ENCODE data around the gene ITM2C.

DNA sequence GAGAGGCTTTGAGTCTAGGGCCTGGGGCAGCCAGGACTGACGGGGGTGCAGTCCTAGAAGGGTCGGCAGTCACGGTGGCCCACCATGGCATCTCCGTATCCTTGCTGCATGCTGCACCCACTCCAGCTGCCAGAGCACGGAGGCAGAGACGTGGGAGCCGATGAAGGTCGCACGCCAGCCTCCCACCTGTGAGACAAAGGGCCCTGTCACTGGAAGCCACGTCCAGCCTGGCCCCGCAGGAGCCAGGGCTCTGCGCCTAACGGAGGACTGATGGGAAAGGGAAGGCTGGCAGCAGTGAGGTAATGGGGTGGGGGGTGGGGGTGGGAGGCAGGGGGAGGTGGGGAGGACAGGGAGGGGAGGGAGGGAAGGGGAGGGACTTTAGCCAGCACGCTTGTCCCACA is 21.9 kb downstream of the ITM2C start:
- TF ChIP-seq ZNF138 (CRISPR knock-in tag; IDR thresholded peaks at IDR 0.05; ENCODE audit: low read depth) (no peak), JDP2 (CRISPR knock-in tag; IDR thresholded peaks at IDR 0.05; ENCODE audit: borderline replicate concordance) (no peak), ZNF34 (CRISPR knock-in tag; IDR thresholded peaks at IDR 0.05; ENCODE audit: borderline replicate concordance) (no peak), SMC3 (IDR thresholded peaks at IDR 0.05; ENCODE audit: low read length) (no peak), ZNF510 (CRISPR knock-in tag; IDR thresholded peaks at IDR 0.05; ENCODE audit: low read depth) (no peak), NFE2L2 (IDR thresholded peaks at IDR 0.05; ENCODE audit: low read length) (no peak), ZNF296 (CRISPR knock-in tag; conservative IDR thresholded peaks at IDR 0.05) (no peak), JUNB (CRISPR knock-in tag; IDR thresholded peaks at IDR 0.05; ENCODE audit: borderline replicate concordance) (no peak), LCORL (IDR thresholded peaks at IDR 0.05) (no peak), LCORL (CRISPR knock-in tag; IDR thresholded peaks at IDR 0.05) (no peak)
- TF ChIP-seq, protein P1, sequence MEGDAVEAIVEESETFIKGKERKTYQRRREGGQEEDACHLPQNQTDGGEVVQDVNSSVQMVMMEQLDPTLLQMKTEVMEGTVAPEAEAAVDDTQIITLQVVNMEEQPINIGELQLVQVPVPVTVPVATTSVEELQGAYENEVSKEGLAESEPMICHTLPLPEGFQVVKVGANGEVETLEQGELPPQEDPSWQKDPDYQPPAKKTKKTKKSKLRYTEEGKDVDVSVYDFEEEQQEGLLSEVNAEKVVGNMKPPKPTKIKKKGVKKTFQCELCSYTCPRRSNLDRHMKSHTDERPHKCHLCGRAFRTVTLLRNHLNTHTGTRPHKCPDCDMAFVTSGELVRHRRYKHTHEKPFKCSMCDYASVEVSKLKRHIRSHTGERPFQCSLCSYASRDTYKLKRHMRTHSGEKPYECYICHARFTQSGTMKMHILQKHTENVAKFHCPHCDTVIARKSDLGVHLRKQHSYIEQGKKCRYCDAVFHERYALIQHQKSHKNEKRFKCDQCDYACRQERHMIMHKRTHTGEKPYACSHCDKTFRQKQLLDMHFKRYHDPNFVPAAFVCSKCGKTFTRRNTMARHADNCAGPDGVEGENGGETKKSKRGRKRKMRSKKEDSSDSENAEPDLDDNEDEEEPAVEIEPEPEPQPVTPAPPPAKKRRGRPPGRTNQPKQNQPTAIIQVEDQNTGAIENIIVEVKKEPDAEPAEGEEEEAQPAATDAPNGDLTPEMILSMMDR (CRISPR knock-in tag; IDR thresholded peaks at IDR 0.05): no peak
- TF ChIP-seq, protein P2, sequence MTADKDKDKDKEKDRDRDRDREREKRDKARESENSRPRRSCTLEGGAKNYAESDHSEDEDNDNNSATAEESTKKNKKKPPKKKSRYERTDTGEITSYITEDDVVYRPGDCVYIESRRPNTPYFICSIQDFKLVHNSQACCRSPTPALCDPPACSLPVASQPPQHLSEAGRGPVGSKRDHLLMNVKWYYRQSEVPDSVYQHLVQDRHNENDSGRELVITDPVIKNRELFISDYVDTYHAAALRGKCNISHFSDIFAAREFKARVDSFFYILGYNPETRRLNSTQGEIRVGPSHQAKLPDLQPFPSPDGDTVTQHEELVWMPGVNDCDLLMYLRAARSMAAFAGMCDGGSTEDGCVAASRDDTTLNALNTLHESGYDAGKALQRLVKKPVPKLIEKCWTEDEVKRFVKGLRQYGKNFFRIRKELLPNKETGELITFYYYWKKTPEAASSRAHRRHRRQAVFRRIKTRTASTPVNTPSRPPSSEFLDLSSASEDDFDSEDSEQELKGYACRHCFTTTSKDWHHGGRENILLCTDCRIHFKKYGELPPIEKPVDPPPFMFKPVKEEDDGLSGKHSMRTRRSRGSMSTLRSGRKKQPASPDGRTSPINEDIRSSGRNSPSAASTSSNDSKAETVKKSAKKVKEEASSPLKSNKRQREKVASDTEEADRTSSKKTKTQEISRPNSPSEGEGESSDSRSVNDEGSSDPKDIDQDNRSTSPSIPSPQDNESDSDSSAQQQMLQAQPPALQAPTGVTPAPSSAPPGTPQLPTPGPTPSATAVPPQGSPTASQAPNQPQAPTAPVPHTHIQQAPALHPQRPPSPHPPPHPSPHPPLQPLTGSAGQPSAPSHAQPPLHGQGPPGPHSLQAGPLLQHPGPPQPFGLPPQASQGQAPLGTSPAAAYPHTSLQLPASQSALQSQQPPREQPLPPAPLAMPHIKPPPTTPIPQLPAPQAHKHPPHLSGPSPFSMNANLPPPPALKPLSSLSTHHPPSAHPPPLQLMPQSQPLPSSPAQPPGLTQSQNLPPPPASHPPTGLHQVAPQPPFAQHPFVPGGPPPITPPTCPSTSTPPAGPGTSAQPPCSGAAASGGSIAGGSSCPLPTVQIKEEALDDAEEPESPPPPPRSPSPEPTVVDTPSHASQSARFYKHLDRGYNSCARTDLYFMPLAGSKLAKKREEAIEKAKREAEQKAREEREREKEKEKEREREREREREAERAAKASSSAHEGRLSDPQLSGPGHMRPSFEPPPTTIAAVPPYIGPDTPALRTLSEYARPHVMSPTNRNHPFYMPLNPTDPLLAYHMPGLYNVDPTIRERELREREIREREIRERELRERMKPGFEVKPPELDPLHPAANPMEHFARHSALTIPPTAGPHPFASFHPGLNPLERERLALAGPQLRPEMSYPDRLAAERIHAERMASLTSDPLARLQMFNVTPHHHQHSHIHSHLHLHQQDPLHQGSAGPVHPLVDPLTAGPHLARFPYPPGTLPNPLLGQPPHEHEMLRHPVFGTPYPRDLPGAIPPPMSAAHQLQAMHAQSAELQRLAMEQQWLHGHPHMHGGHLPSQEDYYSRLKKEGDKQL (CRISPR knock-in tag; IDR thresholded peaks at IDR 0.05; ENCODE audit: low read depth): no peak
